Left ventricle myocardium inferior (tissue), 1 donor: ENCODE results near the gene SGIP1. TPM values are rescaled to one million over a fixed set of nuclear protein-coding genes. Genes with fewer than 3 reads are reported as not detected.
"Not testable (repeated sequence)": the region's sequence is repeated elsewhere in the genome, so short reads cannot be mapped to it uniquely, and the experiment has no call there.

ENCODE experiments used
- DNase-seq: peaks from one replicate; pipeline ENCODE4 v3.0.0-alpha.2; 2020
- H3K27ac ChIP-seq: fragments of 200-600 bp; replicated peaks from 2 replicates; pipeline ENCODE4 v1.8.0; 2021
- H3K27me3 ChIP-seq: fragments of 200-600 bp; 2 replicates; pipeline ENCODE4 v1.8.0; 2021; ENCODE audit warnings: low read depth
- H3K36me3 ChIP-seq: fragments of 200-600 bp; 2 replicates; pipeline ENCODE4 v1.8.0; 2021
- H3K4me1 ChIP-seq: fragments of 200-600 bp; 2 replicates; pipeline ENCODE4 v1.8.0; 2021
- H3K4me3 ChIP-seq: fragments of 200-600 bp; 2 replicates; pipeline ENCODE4 v1.8.0; 2021; ENCODE audit warnings: mild to moderate bottlenecking, moderate library complexity
- H3K9me3 ChIP-seq: fragments of 200-600 bp; replicated peaks from 2 replicates; pipeline ENCODE4 v1.8.0; 2021
- CTCF ChIP-seq: fragments of 200-600 bp; IDR thresholded peaks from 2 replicates; pipeline ENCODE4 v1.8.0; 2021; ENCODE audit warnings: antibody characterized with exemption, mild to moderate bottlenecking, borderline replicate concordance
- intact Hi-C: fragments of 100-400 bp; cut with micrococcal nuclease; formaldehyde crosslinking; loops from one replicate; pipeline ENCODE4 v1.11.0; 2022
- total RNA-seq: library from RNA; stranded (reverse); fragmentation: NEBNext Ultra II Directional; extraction: Animal tissue kit (Norgen Biotek cat#: 25700); gene quantifications from one replicate; pipeline ENCODE4 v1.2.1, GENCODE V29; 2021
- donor health status: DM: no; HTN: yes; CAD: no; lungs with severe emphysema.

Gene SGIP1
- total RNA-seq, 1 donor from 2014 or later: 9.0 TPM

- Histone ChIP-seq H3K36me3 (no peaks in the 10 kb centered on the region), H3K27ac (no peak overlapping the region), H3K27me3 (no peaks in the 10 kb centered on the region), H3K4me3 (no peak overlapping the region), H3K4me1 (peaks cover 16% of the 10 kb centered on the region), H3K9me3 (no peaks in the 10 kb centered on the region)
- intact Hi-C loops: no loop called here
- no peak for TF ChIP-seq CTCF
- DNase-seq: no peak
These were observed 42.7 kb downstream of the SGIP1 start for GRCh38 chr1:66576645-66577044.

GRCh38 chr1:66578841-66579240, 44.9 kb downstream of the SGIP1 start:
- no peaks in the 10 kb centered on the region for H3K36me3 ChIP-seq
- no peak for TF ChIP-seq CTCF
- H3K27me3 ChIP-seq: no peaks in the 10 kb centered on the region
- H3K27ac ChIP-seq: no peak overlapping the region
- peaks cover 16% of the 10 kb centered on the region for H3K4me1 ChIP-seq
- H3K9me3 ChIP-seq: no peaks in the 10 kb centered on the region
- no peak overlapping the region for H3K4me3 ChIP-seq
- no peak for DNase-seq
- intact Hi-C loops: no loop called here

- H3K9me3 ChIP-seq: no peaks in the 10 kb centered on the region
- no peaks in the 10 kb centered on the region for H3K36me3 ChIP-seq
- no peaks in the 10 kb centered on the region for H3K27me3 ChIP-seq
- no peak for TF ChIP-seq CTCF
- H3K27ac ChIP-seq: no peak overlapping the region
- H3K4me3 ChIP-seq: no peak overlapping the region
- intact Hi-C loops: no loop called here
- H3K4me1 ChIP-seq: peaks cover 16% of the 10 kb centered on the region
- no peak for DNase-seq
These were observed 46.1 kb downstream of the SGIP1 start for GRCh38 chr1:66580081-66580480.

- Histone ChIP-seq H3K4me1 (no peaks in the 10 kb centered on the region), H3K27ac (no peak overlapping the region), H3K4me3 (no peak overlapping the region), H3K36me3 (no peaks in the 10 kb centered on the region), H3K27me3 (no peaks in the 10 kb centered on the region), H3K9me3 (no peaks in the 10 kb centered on the region)
- intact Hi-C loops: no loop called here
- TF ChIP-seq CTCF: no peak
- no peak for DNase-seq
These were observed 49.1 kb downstream of the SGIP1 start for GRCh38 chr1:66583021-66583420.

GRCh38 chr1:66585002-66585401, 51.0 kb downstream of the SGIP1 start:
- DNase-seq: no peak
- no peak for TF ChIP-seq CTCF
- Histone ChIP-seq H3K27me3 (no peaks in the 10 kb centered on the region), H3K27ac (no peak overlapping the region), H3K9me3 (no peaks in the 10 kb centered on the region), H3K36me3 (no peaks in the 10 kb centered on the region), H3K4me1 (no peaks in the 10 kb centered on the region), H3K4me3 (no peak overlapping the region)
- intact Hi-C loops: no loop called here

GRCh38 chr1:66589326-66589725, 55.4 kb downstream of the SGIP1 start:
- Histone ChIP-seq H3K4me3 (no peak overlapping the region), H3K36me3 (no peaks in the 10 kb centered on the region), H3K27me3 (no peaks in the 10 kb centered on the region), H3K27ac (no peak overlapping the region), H3K4me1 (no peaks in the 10 kb centered on the region), H3K9me3 (no peaks in the 10 kb centered on the region)
- DNase-seq: no peak
- no peak for TF ChIP-seq CTCF
- intact Hi-C loops: no loop called here

GRCh38 chr1:66592106-66592507, 58.2 kb downstream of the SGIP1 start:
- H3K27ac ChIP-seq, H3K4me3 ChIP-seq, H3K4me1 ChIP-seq, intact Hi-C loops, H3K27me3 ChIP-seq, H3K36me3 ChIP-seq, DNase-seq: not testable (repeated sequence)
- H3K9me3 ChIP-seq: peaks cover 11% of the 10 kb centered on the region
